Stimulated activated CD8-positive, alpha-beta memory T cell treated with anti-CD3 and anti-CD28 coated beads, Interleukin-7, amount 100 ng/mL, for 48 hours (primary cell): ENCODE results near the gene FCGR1A.
"Not testable (repeated sequence)": the region's sequence is repeated elsewhere in the genome, so short reads cannot be mapped to it uniquely, and the experiment has no call there.

ENCODE experiments used
- DNase-seq, 2 donors: peaks; one replicate each; pipeline ENCODE4 v3.0.0-alpha.2; 2020; ENCODE audit warnings: low read depth in 1 of 2; ENCODE audit errors: extremely low read depth in 1 of 2

Gene FCGR1A

DNA sequence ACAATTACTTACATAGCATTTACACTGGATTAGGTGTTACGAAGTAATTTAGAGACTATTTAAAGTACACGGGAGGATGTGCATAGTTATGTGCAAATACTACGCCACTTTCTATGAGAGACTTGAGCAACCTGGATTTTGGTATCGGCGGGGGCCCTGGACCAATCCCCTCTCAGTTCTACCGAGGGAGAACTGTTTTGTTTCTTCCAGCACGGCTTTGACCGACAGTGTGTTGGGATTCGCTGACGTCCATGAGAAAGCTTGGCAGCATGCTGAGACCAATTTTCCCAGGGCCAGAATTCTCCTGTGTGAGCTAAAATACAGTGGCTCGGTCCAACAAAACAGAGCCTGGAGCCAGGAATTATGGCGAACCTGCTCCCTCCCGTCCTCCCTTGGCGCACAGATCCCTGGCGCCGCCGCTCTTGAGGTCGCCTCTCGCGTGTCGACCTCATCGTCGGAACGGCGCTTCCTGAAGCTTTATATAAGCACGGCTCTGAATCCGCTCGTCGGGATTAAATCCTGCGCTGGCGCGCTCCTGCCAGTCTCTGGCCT, 49.3 kb downstream of the FCGR1A start:
- DNase-seq: not testable (repeated sequence)

DNA sequence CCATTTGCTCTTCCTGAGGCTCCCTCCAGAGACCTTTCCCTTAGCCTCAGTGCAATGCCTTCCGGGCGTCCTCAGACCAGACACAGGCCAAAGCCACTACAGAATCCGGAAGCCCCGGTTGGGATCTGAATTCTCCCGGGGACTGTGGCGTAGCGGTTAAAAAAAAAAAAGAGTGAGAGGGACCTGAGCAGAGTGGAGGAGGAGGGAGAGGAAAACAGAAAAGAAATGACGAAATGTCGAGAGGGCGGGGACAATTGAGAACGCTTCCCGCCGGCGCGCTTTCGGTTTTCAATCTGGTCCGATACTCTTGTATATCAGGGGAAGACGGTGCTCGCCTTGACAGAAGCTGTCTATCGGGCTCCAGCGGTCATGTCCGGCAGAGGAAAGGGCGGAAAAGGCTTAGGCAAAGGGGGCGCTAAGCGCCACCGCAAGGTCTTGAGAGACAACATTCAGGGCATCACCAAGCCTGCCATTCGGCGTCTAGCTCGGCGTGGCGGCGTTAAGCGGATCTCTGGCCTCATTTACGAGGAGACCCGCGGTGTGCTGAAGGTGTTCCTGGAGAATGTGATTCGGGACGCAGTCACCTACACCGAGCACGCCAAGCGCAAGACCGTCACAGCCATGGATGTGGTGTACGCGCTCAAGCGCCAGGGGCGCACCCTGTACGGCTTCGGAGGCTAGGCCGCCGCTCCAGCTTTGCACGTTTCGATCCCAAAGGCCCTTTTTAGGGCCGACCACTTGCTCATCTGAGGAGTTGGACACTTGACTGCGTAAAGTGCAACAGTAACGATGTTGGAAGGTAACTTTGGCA, 50.0 kb downstream of the FCGR1A start:
- DNase-seq: not testable (repeated sequence)

DNA sequence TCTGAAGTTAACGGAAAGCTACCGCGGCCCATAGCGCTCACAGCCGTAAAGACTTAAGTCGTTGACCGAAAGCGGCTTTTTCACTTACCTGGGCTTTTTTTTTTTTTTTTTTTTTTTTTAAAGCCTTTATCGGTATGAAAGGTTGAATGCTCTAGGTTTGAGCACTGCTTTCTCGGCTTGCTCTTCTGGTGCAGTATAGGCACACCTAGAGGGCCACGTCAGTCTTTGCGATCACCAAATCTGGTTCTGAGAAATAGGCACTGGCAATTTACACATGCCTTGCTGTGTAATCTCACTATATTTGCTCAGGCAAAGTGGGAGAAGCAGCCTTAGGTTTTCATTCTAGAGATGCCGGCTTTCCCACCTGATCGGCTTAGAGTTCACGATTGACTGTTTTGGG, 50.6 kb downstream of the FCGR1A start:
- DNase-seq: not testable (repeated sequence)

DNA sequence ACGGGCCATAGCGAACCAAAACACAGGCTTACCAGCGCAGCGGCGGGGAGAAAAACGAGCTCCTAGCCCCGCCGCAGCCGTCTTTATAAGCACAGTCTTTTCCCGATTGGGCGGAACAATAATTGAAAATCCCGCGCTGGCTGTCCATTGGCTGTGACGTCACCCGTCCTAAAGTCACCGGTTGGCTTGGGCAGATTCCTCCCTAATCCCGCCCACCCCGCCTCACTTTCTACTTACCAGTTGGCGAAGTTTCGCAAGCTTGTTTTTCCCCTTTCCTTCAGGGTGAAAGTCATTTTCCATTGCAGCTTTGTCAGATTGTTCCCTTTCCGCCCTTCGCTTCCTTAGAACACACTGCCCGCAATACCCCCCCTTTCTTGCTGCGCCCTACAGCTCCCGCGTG, 58.7 kb downstream of the FCGR1A start:
- not testable (repeated sequence) for DNase-seq
